HG03565 (cell line): Measurements from ENCODE around the gene DHCR7.

Experiments used
- ATAC-seq: cut with Tn5 transposase; IDR thresholded peaks from one replicate; pipeline ENCODE4 v1.9.1; 2021; ENCODE audit warnings: mild to moderate bottlenecking, moderate library complexity; ENCODE audit not compliant: unreplicated experiment

DHCR7 gene

DNA sequence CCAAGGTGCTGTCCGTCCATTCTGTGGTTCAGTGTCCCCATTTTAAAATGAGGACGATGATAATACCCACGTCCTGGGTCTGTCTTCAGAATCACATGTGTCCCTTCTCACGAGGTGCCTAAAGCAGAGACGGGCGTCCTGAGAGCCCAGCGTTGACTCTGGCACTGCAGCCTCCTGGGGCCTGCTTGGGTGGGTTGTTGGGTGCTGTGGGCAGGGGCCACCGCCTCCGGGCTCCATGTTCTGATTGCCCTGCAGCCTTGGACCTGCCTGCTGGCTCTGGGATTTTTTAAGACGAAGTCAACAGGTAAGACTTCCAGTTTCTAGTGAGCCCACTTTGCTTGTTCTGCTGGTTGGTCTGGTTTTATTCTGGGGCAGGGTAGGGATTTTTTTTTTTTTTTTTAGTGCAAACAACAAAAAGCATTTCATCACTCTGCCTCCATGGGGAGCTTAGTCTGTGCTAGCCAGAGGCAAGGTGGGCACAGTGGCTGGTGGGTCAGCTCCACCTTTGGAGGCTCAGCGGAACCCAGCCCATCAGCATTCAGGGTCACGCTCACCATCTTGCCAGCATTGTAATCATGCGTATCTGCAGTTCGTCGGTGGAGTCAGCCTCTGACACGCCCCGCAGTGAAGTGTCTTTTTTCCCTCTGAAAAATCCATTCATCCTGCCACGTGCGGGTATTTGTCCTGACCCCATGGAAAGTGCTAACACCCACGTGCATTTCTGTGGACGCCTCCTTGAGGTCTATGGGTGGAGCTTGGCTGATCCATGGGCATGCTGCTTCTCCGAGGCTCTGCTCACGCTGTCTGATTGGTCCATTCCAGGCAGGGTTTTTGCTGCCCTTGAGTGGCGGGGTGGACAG, 33.1 kb upstream of the DHCR7 start:
- no peak for ATAC-seq

DNA sequence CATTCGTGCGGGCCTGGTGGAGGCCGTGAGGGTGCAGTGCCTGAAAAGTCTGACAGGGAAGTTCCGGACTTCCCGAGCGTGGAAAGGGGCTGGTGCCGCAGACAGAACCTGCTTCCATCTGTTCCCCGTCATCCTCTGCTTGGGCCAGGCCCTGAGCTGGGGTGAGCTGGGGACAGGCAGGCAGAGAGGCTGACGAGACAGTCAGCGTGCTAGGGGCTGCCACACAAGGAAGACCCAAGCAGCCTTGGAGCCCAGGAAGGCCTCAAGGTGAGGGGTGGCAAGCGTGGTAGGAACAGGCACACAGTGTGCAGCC, 30.3 kb upstream of the DHCR7 start:
- no peak for ATAC-seq

DNA sequence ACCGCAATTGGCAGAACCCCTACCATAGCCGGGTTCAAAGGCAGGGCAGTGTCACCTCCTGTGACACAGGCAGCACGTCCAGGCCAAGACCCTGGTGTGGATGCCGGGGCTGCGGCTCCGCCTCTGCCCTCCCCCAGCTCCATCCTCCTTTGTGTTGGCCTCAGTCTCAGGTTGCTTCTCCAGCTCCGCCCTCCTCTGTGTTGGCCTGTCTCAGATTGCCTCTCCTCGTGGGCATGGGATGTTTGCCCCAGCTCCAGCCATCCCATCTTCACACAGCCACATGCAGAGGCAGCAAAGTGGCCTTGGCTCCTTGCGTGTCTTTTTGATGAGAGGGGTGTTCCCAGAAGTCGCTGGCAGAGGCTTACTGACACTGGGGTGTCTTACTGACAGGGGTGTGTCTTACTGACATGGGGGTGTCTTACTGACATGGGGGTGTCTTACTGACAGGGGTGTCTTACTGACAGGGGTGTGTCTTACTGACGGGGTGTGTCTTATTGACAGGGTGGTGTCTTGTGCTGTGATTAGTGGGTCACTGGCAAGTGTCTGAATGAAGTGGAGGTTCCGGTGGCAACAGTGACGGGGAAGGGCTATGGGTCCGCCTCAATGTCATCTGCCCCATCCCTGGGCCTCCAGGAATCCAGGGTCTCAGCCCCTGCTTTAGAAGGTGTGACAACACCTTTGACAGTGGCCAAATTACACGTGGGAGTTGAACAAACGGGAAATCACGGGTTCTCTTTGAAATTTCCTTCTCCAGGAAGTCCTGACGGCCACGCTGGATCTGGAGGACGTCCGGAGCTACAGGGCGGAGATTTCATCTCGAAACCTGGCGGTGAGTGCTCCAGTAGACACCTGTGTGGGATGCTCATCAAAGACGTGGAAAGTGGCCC, 29.7 kb upstream of the DHCR7 start:
- ATAC-seq: no peak

DNA sequence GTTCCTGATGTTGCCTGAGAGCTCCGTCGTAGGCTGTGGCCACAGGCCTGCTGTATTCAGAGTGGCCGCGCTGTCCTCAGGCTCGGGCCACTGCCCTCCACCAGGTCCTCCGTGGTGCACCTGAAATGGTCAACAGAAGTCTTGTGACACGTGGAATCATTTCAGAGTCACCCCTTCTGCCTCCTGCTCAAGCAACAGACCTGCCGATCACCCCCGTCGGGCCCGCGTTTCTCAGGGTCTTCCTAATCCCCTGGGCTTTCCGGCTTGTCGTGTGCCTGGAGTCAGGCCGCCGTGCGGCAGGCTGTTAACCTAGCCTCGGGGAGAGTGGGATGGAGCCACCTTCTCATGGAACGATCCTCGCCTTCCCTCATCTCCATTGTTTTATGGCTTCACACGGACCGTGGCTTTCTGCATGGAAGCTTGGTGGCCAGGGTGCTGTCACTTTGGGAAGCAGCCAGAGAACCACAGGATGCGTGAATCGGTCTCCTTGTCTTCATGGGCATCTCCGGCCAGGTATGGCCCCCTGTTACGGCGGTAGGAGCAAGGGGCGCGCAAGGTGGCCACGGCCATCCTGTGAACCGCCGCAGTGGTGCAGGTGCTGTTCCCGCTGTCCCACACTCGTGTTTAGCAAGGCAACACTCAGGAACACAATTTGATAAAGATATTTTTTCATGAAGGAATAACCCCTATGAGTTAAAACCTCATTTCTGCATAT, 28.9 kb upstream of the DHCR7 start:
- no peak for ATAC-seq

DNA sequence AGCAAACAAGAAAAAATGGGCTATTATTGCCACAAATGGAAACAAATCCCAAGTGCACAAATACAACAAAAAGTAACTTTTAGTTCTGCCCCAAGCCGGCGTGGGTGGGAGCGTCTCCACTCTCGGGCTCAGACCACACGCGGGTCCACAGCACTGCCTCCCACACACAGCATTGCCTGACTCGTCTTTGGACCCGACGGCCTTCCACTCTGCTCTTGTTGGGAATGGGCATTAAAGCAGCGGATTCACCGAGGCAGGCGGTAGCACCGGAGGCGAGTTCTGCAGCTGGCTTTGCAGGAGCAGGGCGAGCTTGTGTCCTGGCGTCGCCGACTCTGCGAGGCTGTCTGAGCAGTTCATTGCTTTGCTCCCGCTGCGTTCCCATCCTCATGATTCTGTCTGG, 27.8 kb upstream of the DHCR7 start:
- ATAC-seq: no peak

DNA sequence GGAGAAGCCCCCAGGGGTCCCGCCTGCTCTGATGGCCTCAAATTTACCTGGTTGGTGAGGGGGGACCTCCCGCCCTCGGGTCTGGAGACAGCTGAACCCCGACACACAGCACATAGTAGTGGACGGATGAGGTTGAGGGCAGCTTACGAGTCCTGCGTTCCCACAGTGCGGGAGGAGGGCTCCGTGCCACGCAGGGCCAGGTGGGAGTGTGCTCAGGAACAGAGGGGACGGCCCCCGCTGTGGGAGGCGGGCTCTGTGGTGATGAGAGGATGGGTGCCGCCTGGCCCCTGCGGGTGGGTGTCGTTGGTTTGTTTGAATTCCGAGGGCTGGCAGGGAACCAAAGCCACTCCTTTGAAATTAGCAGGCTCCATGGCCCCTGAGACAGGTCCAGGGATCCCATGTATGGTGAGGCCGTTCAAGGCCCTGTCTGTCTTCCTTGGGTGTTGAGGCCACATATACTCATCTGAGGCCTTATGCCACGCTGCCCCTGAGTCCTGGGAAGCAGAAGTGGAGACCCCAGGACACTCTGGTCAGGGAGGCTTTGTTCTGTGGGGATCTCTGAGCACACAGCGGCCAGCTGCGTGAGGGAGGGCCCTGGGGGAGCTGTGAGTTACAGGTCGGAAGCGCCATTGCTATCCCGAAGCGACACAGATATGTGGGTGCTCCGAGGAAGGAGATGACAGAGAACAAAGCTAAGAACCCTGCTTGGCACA, 26.7 kb upstream of the DHCR7 start:
- ATAC-seq: no peak

DNA sequence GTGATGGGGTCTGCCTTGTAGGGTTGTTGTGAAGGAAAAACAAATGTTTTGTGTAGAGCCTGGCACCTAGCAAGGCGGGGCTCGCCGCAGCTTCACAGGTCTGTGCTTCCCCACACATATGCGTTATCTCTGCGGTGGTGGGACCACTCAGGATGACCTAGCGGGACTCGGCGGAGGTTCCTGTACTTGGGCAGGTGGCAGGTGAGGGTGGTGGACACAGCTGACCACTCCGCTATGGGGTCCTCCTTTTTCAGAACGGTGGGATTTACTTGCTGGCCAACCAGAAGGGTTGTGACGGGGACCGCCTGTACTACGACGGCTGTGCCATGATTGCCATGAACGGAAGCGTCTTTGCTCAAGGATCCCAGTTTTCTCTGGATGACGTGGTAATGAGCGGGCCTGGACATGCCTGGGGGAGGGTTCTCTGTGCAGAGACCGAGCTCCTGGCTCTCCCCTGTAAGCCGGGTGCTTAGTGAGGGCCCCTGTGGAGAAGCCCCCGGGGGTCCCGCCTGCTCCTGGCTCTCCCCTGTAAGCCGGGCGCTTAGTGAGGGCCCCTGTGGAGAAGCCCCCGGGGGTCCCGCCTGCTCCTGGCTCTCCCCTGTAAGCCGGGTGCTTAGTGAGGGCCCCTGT, 26.1 kb upstream of the DHCR7 start:
- no peak for ATAC-seq

DNA sequence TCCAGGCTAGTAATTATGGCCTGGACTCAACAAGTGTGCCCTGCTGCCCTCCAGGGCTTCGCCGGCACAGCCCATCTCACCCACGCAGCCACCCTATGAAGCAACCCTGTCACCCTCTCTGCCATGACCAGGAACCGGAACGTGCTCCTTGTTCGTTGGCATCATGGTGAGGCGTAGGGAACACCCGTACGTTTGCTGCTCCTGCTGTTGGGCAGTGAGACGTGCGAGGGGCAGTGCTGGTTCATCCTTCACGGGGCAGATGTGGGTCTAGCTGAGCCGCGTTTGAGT, 25.5 kb upstream of the DHCR7 start:
- ATAC-seq: no peak

DNA sequence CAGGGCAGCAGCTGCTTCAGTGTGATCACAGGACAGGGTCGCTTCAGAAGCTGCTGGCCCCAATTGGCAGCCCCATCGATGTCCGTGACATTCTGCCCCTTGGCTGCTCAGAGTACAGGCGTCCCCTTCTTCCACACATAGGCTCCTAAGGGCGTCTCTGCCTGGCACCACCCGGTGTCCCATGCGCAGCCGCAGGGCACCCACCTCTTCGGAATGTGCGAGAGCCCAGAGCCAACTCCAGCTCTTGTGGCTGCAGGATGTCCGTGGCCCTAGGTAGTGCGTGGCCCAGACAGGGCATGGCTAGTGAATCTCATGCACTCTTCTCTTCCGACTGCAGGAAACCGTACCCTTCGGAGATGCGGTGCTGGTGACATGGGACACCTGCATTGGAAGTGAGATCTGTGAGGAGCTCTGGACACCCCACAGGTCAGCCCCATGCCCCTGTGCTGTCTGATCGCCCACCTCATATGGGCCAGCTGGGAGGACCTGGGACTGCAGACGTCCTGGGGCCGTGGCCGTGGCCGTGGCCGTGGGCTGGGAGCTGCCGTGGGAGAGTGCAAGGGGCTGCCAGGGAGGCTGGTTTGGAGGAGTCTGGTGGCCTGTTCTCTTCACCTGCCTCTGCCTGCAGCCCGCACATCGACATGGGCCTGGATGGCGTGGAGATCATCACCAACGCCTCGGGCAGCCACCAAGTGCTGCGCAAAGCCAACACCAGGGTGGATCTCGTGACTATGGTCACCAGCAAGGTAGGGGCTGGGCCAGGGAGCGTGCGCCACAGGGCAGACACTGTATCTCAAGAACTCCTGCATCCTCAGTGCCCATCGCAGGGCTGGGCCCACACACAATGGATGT, 25.0 kb upstream of the DHCR7 start:
- ATAC-seq: no peak

DNA sequence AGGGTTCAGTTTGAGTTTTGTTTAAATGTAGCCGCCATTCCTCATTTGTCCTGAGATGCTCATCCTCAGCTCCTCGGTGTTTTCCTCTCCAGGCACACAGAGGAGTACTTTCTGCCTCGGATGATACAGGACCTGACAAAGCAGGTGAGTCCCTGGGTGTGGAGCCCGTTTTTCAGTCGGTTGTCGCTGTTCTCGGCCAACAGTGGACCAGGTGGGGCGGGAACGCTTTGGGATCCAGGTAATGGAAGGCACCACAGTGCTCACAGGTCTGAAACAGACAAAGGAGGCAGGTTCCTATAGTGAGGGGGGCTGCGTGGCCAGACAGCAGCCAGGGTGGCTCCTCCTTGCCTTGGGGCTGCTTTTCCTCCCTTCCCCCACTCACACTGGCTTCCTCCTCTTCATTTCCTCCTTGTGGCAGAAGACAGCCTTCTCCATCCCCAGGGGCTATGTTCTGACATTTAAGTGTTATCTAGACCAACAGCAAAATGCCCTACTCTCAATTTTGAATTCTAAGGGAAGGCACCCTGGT, 24.2 kb upstream of the DHCR7 start:
- no peak for ATAC-seq

DNA sequence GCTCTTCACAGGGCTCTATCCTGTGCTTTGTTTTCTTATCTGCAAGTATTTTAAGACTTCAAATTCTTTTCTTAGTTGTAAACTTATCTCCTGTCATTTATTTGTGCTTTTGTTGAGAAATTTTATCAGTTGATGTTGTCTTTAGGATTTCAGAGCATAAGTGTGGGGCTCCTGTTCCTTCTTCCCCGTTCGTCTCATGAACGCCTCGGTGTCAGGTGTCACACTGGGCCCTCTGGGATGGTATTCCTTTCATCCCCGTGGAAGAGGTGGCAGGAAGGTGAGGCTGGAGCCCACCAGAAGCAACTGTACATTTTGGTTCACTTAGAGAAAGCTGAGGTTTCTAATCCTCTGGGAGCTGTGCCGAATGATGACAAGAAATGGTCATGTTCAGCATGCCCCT, 22.8 kb upstream of the DHCR7 start:
- no peak for ATAC-seq

- ATAC-seq: no peak
Observed at GRCh38 chr11:71467164-71467563, 19.0 kb upstream of the DHCR7 start.

DNA sequence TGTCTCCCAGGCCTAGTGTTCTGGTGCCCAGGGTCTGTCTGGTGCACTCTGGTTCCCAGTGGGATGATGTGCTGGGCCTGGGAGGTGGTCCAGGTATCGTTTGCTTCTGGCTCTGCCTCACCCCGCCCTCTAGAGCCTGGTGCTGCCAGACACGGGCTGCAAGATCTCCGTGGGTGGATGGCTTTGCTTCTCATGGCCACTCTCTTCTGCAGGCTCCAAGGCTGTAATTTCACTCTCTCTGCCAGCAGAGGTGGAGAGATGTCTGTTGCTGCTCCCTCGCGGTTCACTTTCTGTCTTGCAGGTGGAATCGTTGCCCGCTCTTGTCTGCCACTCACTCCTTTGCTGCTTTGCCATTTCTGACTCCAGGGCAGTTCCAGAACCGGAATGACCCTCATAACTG, 18.2 kb upstream of the DHCR7 start:
- ATAC-seq: no peak

DNA sequence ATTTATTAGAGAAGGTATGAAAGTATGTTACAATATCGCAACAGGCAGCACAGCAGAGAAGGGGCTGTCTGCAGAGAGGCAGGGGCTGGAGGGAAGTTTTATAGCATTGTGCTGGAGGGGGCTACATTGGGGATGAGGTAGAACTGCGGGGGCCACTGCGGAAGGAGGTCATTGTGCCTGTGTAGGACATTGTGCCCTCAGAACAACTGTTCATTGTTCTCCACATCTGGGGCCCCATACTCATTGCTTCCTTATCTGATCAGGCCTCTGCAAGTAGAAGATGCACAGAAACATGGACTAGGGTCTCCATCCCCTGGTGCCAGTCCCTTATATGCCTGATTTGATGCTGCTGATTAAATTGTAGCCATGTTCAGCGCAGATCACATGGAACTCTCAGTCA, 16.9 kb upstream of the DHCR7 start:
- no peak for ATAC-seq

DNA sequence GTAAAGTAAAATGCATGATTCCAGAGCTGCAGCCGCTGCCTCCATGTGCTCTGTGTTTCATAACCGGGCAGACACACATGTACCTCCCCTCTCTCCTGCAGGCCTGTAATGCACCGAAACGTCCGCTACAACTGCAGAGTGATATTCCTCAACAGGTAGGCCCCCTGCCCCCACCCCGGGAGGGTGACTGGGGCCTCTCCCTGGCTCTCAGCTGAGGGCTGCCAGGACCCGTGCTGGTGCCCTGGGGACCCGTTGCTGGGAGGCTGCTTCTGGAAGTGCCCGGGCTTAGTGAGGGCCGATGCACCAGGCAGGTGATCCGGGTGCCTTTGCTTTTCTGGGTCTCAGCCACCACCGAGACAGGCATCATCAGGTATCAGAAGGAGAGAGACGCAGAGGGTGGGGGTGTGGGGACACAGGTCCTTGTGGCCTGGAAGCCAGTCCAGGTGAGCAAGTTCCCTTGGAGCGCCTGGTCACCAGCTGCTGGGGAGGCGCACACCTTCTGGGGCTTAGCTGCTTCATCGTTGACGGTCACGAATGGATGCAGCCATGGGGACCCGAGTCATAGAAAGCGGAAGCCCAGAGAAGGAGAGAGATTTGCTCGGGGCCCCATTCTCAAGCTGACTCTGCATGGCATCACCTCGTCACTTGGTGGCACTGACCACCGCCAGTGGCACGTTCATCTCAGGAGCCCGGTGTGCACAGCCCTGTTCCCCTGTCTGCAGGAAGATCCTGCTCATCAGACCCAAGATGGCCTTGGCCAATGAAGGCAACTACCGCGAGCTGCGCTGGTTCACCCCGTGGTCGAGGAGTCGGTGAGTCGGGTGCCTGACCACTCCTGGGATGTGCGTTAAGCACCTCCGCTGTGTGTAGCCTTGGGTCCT, 15.4 kb upstream of the DHCR7 start:
- ATAC-seq: no peak

DNA sequence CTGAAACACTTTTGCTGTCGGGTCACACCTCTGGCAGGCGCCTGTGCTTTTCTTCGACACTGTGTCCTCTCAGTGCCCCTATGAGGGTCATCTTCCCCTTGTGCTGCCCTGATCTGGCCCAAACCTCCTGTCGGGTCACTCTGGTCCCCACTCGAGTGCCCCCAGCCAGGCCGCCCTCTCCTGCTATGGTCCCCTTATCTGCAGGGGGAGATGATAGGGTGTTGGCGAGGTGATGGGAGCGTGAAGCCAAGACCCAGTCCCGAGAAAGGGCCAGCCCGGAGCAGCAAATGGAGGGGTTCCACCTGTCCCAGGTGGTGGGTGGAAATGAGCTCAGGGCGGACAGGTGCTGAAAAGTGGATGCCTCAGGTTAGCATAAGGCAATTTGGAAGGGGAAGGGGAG, 14.5 kb upstream of the DHCR7 start:
- no peak for ATAC-seq

GRCh38 chr11:71461696-71462095, 13.5 kb upstream of the DHCR7 start:
- no peak for ATAC-seq

DNA sequence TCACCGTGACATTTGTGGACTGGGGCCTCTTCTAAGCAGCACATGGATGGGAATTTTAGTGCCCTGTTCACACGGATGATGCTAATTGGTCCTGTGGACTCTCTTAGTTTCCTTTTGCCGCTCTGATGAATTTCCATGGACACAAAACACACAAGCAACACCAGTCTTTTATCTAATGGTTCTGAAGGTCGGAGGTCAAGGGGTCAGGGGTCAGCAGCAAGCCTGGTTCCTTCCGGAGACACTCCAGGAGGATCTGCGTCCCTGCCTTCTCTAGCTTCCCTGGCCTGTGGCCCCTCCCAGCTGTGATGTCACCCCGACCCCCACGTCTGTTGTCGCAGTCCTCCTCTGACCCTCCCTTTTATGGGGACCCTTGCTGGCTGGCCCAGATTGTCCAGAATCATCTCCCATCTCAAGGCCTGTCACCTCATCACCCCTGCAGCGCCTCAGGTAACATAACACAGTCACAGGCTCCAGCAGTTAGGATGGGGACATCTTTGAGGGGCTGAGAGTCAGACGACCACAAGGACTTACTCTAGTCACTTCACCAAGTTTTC, 11.7 kb upstream of the DHCR7 start:
- no peak for ATAC-seq
